Measurements from ENCODE around the gene TMEM140.

Gene TMEM140

GRCh38 chr7:135159359-135160085, 11.7 kb downstream of the TMEM140 start:
- FAIRE-seq (no peak), DNase-seq (ENCODE audit: insufficient read length) (no peak)
- TF ChIP-seq POLR2AphosphoS5 (IDR thresholded peaks at IDR 0.05; ENCODE audit: low read depth, low read length) (no peak), TAF1 (IDR thresholded peaks at IDR 0.05; ENCODE audit: borderline replicate concordance, low read depth, low read length) (no peak), POLR2A (IDR thresholded peaks at IDR 0.05; ENCODE audit: low read depth, low read length) (no peak)

- FAIRE-seq (no peak), DNase-seq (ENCODE audit: insufficient read length) (no peak)
- TF ChIP-seq POLR2A (IDR thresholded peaks at IDR 0.05; ENCODE audit: low read depth, low read length) = no peak
Observed at GRCh38 chr7:135160098-135160857, 12.4 kb downstream of the TMEM140 start.

- FAIRE-seq (no peak), DNase-seq (ENCODE audit: insufficient read length) (no peak)
- TF ChIP-seq POLR2AphosphoS5 (IDR thresholded peaks at IDR 0.05; ENCODE audit: low read depth, low read length) (no peak), POLR2A (IDR thresholded peaks at IDR 0.05; ENCODE audit: low read depth, low read length) (no peak), TAF1 (IDR thresholded peaks at IDR 0.05; ENCODE audit: borderline replicate concordance, low read depth, low read length) (no peak)
Observed at GRCh38 chr7:135160858-135161653, 13.2 kb downstream of the TMEM140 start.

GRCh38 chr7:135161669-135162068, 13.8 kb downstream of the TMEM140 start:
- DNase-seq (ENCODE audit: insufficient read length) = no peak
- TF ChIP-seq TAF1 (IDR thresholded peaks at IDR 0.05; ENCODE audit: borderline replicate concordance, low read depth, low read length) = no peak
- TF ChIP-seq POLR2AphosphoS5 (IDR thresholded peaks at IDR 0.05; ENCODE audit: low read depth, low read length) = 0 out of 2 replicates have a peak, but pooled peaks have one; percentile 23
- no peak for FAIRE-seq

GRCh38 chr7:135162382-135163001, 14.6 kb downstream of the TMEM140 start:
- FAIRE-seq (no peak), DNase-seq (ENCODE audit: insufficient read length) (no peak)
- TF ChIP-seq POLR2AphosphoS5 (IDR thresholded peaks at IDR 0.05; ENCODE audit: low read depth, low read length) = no peak

GRCh38 chr7:135164357-135165061, 16.6 kb downstream of the TMEM140 start:
- DNase-seq (ENCODE audit: insufficient read length) (no peak), FAIRE-seq (no peak)
- TF ChIP-seq POLR2AphosphoS5 (IDR thresholded peaks at IDR 0.05; ENCODE audit: low read depth, low read length) = no peak; the same call in 1 of the 2 replicates
- no peak for TF ChIP-seq TAF1 (IDR thresholded peaks at IDR 0.05; ENCODE audit: borderline replicate concordance, low read depth, low read length)
- TF ChIP-seq POLR2A (IDR thresholded peaks at IDR 0.05; ENCODE audit: low read depth, low read length) = no peak; the same call in 1 of the 2 replicates

GRCh38 chr7:135165862-135166261, 18.0 kb downstream of the TMEM140 start:
- no peak for TF ChIP-seq POLR2AphosphoS5 (IDR thresholded peaks at IDR 0.05; ENCODE audit: low read depth, low read length)
- TF ChIP-seq TAF1 (IDR thresholded peaks at IDR 0.05; ENCODE audit: borderline replicate concordance, low read depth, low read length) = no peak
- no peak for FAIRE-seq

GRCh38 chr7:135166338-135166990, 18.6 kb downstream of the TMEM140 start:
- DNase-seq (ENCODE audit: insufficient read length) = no peak
- FAIRE-seq = no peak
- no peak for TF ChIP-seq POLR2A (IDR thresholded peaks at IDR 0.05; ENCODE audit: low read depth, low read length)
- no peak for TF ChIP-seq POLR2AphosphoS5 (IDR thresholded peaks at IDR 0.05; ENCODE audit: low read depth, low read length)
- no peak for TF ChIP-seq TAF1 (IDR thresholded peaks at IDR 0.05; ENCODE audit: borderline replicate concordance, low read depth, low read length)

More at GRCh38 chr7:135165862-135166261, 18.0 kb downstream of the TMEM140 start:
- DNase-seq (ENCODE audit: insufficient read length) = no peak

- TF ChIP-seq POLR2AphosphoS5 (IDR thresholded peaks at IDR 0.05; ENCODE audit: low read depth, low read length) (no peak), TAF1 (IDR thresholded peaks at IDR 0.05; ENCODE audit: borderline replicate concordance, low read depth, low read length) (no peak), POLR2A (IDR thresholded peaks at IDR 0.05; ENCODE audit: low read depth, low read length) (no peak)
- no peak for DNase-seq (ENCODE audit: insufficient read length)
- FAIRE-seq = no peak
Observed at GRCh38 chr7:135167365-135167917, 19.6 kb downstream of the TMEM140 start.

GRCh38 chr7:135168001-135168400, 20.1 kb downstream of the TMEM140 start:
- FAIRE-seq (no peak), DNase-seq (ENCODE audit: insufficient read length) (no peak)
- TF ChIP-seq POLR2AphosphoS5 (IDR thresholded peaks at IDR 0.05; ENCODE audit: low read depth, low read length) (no peak), TAF1 (IDR thresholded peaks at IDR 0.05; ENCODE audit: borderline replicate concordance, low read depth, low read length) (no peak), POLR2A (IDR thresholded peaks at IDR 0.05; ENCODE audit: low read depth, low read length) (no peak; the same call in 1 of the 2 replicates)
